PC-3 (cell line): ENCODE data around the gene ANXA6. TPM values are rescaled to one million over a fixed set of nuclear protein-coding genes. Genes with fewer than 3 reads are reported as not detected.

Experiments
- ATAC-seq: fragments of 200-7000 bp; cut with Tn5 transposase; 2 replicates; pipeline ENCODE4 v1.9.1; 2020; ENCODE audit warnings: mild to moderate bottlenecking, moderate library complexity
- BruUV-seq: library from RNA; stranded (reverse); fragments of 400-500 nt; replicated peaks from 2 replicates; lab custom pipeline; 2021; lab: Mats Ljungman, UMichigan
- CTCF ChIA-PET: fragments of 300-600 bp; sonication (Branson Sonifier 250); formaldehyde crosslinking; loops from one replicate; lab custom pipeline; 2022; ENCODE audit warnings: antibody characterized with exemption; lab: Charles Lee
- POLR2A ChIA-PET: fragments of 300-600 bp; sonication (Branson Sonifier 250); formaldehyde crosslinking; loops from one replicate; lab custom pipeline; 2022; ENCODE audit warnings: antibody characterized with exemption; ENCODE audit not compliant: unreplicated experiment; lab: Charles Lee
- DNase-seq: peaks from one replicate; pipeline ENCODE4 v3.0.0-alpha.2; 2015
- H2AFZ ChIP-seq: fragments of 300-600 bp; sonication (generic); 2 replicates; pipeline ENCODE4 v1.6.0; 2016; ENCODE audit warnings: antibody characterized with exemption, low read length
- H3F3A ChIP-seq: fragments of 300-600 bp; sonication (generic); one replicate; pipeline ENCODE4 v1.6.0; 2017; ENCODE audit warnings: antibody characterized with exemption, low read length, control low read depth, mild to moderate bottlenecking; ENCODE audit not compliant: unreplicated experiment
- H3K27ac ChIP-seq: fragments of 300-600 bp; sonication (generic); 2 replicates; pipeline ENCODE4 v1.5.1; 2016; ENCODE audit warnings: mild to moderate bottlenecking, low read length
- H3K27me3 ChIP-seq: fragments of 300-600 bp; sonication (generic); 2 replicates; pipeline ENCODE4 v1.6.1; 2016; ENCODE audit warnings: low read length, mixed read lengths
- H3K36me3 ChIP-seq: fragments of 300-600 bp; sonication (generic); 2 replicates; pipeline ENCODE4 v1.6.1; 2016; ENCODE audit warnings: low read depth, mixed run types, low read length, mixed read lengths
- H3K4me1 ChIP-seq: fragments of 300-600 bp; sonication (generic); 2 replicates; pipeline ENCODE4 v1.5.1; 2016; ENCODE audit warnings: low read length; ENCODE audit not compliant: insufficient read depth
- H3K4me2 ChIP-seq: fragments of 300-600 bp; sonication (generic); 2 replicates; pipeline ENCODE4 v1.6.0; 2016; ENCODE audit warnings: low read length
- H3K4me3 ChIP-seq: fragments of 300-600 bp; sonication (generic); 2 replicates; pipeline ENCODE4 v1.5.1; 2016; ENCODE audit warnings: mild to moderate bottlenecking, low read length, mixed read lengths
- H3K79me2 ChIP-seq: fragments of 300-600 bp; sonication (generic); 2 replicates; pipeline ENCODE4 v1.6.1; 2017; ENCODE audit warnings: low read length, mixed read lengths
- H3K9ac ChIP-seq: fragments of 300-600 bp; sonication (generic); 2 replicates; pipeline ENCODE4 v1.6.0; 2016; ENCODE audit warnings: mild to moderate bottlenecking, low read length
- H3K9me2 ChIP-seq: fragments of 300-600 bp; sonication (generic); replicated peaks from 2 replicates; pipeline ENCODE4 v1.6.1; 2016; ENCODE audit warnings: mixed run types, low read length, mixed read lengths
- H3K9me3 ChIP-seq: fragments of 300-600 bp; sonication (generic); 2 replicates; pipeline ENCODE4 v1.6.1; 2016; ENCODE audit warnings: low read length, mixed read lengths
- H4K20me1 ChIP-seq: fragments of 300-600 bp; sonication (generic); 2 replicates; pipeline ENCODE4 v1.6.1; 2016; ENCODE audit warnings: low read length, mixed read lengths
- EZH2 ChIP-seq: fragments of 300-600 bp; sonication (generic); IDR thresholded peaks from one replicate; pipeline ENCODE4 v1.6.1; 2017; ENCODE audit warnings: antibody characterized with exemption, mild to moderate bottlenecking, low read length; ENCODE audit not compliant: unreplicated experiment
- EZH2phosphoT487 ChIP-seq: fragments of 300-600 bp; sonication (generic); IDR thresholded peaks from 2 replicates; pipeline ENCODE4 v1.6.1; 2018; ENCODE audit warnings: mild to moderate bottlenecking, antibody characterized with exemption, low read length, borderline replicate concordance
- intact Hi-C: fragments of 100-400 bp; cut with micrococcal nuclease; formaldehyde crosslinking; loops from 2 replicates; pipeline ENCODE4 v1.9.0; 2023
- total RNA-seq: library from RNA; depleted of rRNA; stranded (reverse); fragments of >200 nt; gene quantifications from 2 replicates; pipeline ENCODE4 v1.2.3, GENCODE V29; 2014
- TF ChIP-seq, protein P1 (sequence below): fragments of 300-600 bp; sonication (generic); conservative IDR thresholded peaks from 2 replicates; pipeline ENCODE4 v1.5.1; 2017; ENCODE audit warnings: antibody characterized with exemption, low read depth, mild to moderate bottlenecking, low read length

ANXA6 gene
- total RNA-seq, 1 experiment from 2014 or later: 122 TPM

DNA sequence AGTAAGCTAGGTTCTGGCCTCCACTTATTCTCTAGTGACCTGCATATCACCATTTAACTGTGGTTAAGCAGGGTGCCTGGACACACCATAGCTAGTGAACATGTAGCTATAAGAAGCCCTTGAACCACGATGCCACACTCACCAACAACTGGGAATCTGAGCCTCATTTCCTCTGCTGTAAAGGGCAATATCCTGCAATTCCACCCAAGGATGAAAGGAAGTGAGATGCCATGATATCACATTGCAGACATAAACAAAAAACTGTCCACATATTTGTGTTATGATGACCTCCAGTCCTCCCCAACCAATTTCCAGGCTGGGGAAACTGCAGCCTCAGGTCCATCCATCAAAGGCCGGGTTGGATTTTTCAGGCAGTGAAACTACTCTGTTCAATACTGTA, 87.1 kb downstream of the ANXA6 start:
- Histone ChIP-seq H3K9me3 (no peaks in the 10 kb centered on the region), H3K4me1 (peaks cover 30% of the 10 kb centered on the region), H3K79me2 (peaks cover 95% of the 10 kb centered on the region), H3F3A (peaks cover 5% of the 10 kb centered on the region), H3K4me2 (no peak overlapping the region), H2AFZ (no peak overlapping the region), H3K36me3 (peaks cover 10% of the 10 kb centered on the region; the same call in 1 of the 2 replicates), H3K9ac (no peak overlapping the region), H3K4me3 (no peak overlapping the region), H4K20me1 (peaks cover 4% of the 10 kb centered on the region; the same call in 1 of the 2 replicates), H3K27ac (no peak overlapping the region), H3K27me3 (no peaks in the 10 kb centered on the region), H3K9me2 (no peaks in the 10 kb centered on the region)
- ChIA-PET CTCF (no interaction called here), POLR2A (no interaction called here)
- no TSS peak for BruUV-seq
- DNase-seq (no peak), ATAC-seq (no peak)
- intact Hi-C loops: no loop called here
- TF ChIP-seq EZH2phosphoT487 (no peak), EZH2 (no peak)
- TF ChIP-seq, protein P1, sequence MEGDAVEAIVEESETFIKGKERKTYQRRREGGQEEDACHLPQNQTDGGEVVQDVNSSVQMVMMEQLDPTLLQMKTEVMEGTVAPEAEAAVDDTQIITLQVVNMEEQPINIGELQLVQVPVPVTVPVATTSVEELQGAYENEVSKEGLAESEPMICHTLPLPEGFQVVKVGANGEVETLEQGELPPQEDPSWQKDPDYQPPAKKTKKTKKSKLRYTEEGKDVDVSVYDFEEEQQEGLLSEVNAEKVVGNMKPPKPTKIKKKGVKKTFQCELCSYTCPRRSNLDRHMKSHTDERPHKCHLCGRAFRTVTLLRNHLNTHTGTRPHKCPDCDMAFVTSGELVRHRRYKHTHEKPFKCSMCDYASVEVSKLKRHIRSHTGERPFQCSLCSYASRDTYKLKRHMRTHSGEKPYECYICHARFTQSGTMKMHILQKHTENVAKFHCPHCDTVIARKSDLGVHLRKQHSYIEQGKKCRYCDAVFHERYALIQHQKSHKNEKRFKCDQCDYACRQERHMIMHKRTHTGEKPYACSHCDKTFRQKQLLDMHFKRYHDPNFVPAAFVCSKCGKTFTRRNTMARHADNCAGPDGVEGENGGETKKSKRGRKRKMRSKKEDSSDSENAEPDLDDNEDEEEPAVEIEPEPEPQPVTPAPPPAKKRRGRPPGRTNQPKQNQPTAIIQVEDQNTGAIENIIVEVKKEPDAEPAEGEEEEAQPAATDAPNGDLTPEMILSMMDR: no peak

DNA sequence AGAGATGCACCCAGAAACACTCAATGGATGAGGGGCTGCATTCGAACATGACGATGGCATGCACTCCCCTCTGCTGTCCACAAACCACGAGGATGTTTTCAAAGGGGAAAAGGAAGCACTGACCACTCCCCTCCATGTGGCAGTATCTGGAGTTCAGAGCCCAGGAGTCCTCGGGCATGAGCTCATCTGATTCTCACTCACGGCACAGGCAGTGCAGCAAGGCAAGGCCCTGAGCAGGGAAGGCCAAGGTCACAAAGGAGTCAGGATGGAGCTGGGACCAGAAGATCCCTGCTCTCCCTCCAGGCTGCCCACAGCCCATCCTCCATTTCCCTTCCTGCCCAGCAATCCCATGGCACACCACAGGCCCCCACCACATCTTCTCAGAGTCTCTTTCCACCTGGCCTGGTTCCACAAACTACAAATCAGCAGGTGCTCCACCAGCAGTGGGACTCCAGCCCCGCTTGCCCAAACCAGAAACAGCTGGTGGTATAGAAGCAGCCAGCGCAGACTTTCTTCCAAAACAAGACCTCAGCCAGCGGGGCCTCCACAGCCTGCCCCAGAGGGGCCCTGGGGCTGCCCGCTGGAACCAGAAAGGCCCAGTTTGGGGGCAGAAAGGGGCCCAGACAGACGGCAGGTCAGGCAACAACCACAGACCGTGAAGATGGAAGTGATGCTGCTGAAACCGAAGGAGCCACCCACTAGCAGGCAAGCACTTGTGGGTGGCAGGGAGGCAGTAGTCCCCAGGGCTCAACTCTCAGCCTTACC, 89.0 kb downstream of the ANXA6 start:
- POLR2A ChIA-PET: no interaction called here
- no peak for ATAC-seq
- CTCF ChIA-PET: no interaction called here

More for the DNA sequence above, 89.0 kb downstream of the ANXA6 start:
- H3K9me2 ChIP-seq: no peaks in the 10 kb centered on the region
- no peak overlapping the region for H3K27ac ChIP-seq
- DNase-seq: no peak
- H3K9me3 ChIP-seq: no peaks in the 10 kb centered on the region
- H3K9ac ChIP-seq: no peak overlapping the region
- intact Hi-C loops: no loop called here
- no peaks in the 10 kb centered on the region for H3K27me3 ChIP-seq
- no TSS peak for BruUV-seq
- H3K4me1 ChIP-seq: peaks cover 32% of the 10 kb centered on the region
- H2AFZ ChIP-seq: no peak overlapping the region
- H4K20me1 ChIP-seq: no peaks in the 10 kb centered on the region; the same call in 1 of the 2 replicates
- H3K36me3 ChIP-seq: peaks cover 10% of the 10 kb centered on the region; the same call in 1 of the 2 replicates
- no peak overlapping the region for H3K4me2 ChIP-seq
- peaks cover 92% of the 10 kb centered on the region for H3K79me2 ChIP-seq
- no peaks in the 10 kb centered on the region for H3F3A ChIP-seq
- no peak overlapping the region for H3K4me3 ChIP-seq
- TF ChIP-seq, protein P1: no peak
- TF ChIP-seq EZH2: no peak
- no peak for TF ChIP-seq EZH2phosphoT487
